GM18858 (cell line): ENCODE measurements around the gene TBC1D22A.
"Not testable (repeated sequence)": the region's sequence is repeated elsewhere in the genome, so short reads cannot be mapped to it uniquely, and the experiment has no call there.

Source experiments
- ATAC-seq: cut with Tn5 transposase; IDR thresholded peaks from one replicate; pipeline ENCODE4 v1.9.1; 2021; ENCODE audit not compliant: unreplicated experiment

The TBC1D22A gene

GRCh38 chr22:47039356-47039755 lies 276.9 kb downstream of the TBC1D22A start:
- no peak for ATAC-seq

- ATAC-seq, result no peak
Observed at GRCh38 chr22:47040486-47041270, 278.2 kb downstream of the TBC1D22A start.

DNA sequence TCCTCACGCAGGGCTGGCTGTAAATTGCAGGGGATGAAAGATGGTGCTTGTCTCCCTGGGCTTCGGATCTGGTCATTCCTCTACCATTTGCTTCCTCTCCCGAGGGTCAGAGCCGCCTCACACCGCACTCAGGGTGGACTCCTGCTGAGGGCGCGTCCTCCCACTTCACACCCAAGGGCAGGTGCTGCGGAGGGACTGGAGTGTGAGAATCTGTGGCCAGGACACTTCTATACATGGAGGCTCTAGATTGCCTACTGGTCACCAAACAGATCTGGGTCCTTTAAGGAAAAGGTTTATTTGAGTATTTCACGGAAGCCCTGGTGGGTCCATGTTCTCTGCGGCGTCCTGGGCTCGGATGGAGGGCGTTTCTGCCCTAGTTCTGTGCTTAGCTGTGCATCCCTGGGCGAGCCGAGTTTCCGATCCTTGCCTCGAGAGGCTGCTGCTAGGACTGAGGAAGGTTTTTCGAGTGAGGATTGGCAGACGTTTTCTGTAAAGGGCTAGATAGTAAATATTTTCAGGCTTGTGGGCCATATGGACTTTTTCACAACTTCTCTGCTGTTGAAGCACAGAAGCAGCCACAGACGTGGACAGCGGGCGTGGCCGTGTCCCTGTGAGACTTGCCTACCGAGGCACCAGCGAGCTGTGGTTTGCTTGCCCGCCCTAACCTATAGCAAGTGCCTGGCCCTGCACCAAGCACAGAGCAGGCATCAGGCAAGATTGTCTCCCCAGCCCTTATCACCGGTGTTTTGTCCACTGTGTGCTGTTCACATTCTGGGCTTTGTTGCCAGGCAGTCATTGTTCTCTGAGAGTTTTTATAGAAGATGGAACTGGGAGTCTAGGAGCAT lies 279.0 kb downstream of the TBC1D22A start:
- ATAC-seq, result no peak

- no peak for ATAC-seq
Observed at GRCh38 chr22:47042116-47042825, 279.8 kb downstream of the TBC1D22A start.

- no peak for ATAC-seq
Observed at GRCh38 chr22:47042861-47043496, 280.5 kb downstream of the TBC1D22A start.

DNA sequence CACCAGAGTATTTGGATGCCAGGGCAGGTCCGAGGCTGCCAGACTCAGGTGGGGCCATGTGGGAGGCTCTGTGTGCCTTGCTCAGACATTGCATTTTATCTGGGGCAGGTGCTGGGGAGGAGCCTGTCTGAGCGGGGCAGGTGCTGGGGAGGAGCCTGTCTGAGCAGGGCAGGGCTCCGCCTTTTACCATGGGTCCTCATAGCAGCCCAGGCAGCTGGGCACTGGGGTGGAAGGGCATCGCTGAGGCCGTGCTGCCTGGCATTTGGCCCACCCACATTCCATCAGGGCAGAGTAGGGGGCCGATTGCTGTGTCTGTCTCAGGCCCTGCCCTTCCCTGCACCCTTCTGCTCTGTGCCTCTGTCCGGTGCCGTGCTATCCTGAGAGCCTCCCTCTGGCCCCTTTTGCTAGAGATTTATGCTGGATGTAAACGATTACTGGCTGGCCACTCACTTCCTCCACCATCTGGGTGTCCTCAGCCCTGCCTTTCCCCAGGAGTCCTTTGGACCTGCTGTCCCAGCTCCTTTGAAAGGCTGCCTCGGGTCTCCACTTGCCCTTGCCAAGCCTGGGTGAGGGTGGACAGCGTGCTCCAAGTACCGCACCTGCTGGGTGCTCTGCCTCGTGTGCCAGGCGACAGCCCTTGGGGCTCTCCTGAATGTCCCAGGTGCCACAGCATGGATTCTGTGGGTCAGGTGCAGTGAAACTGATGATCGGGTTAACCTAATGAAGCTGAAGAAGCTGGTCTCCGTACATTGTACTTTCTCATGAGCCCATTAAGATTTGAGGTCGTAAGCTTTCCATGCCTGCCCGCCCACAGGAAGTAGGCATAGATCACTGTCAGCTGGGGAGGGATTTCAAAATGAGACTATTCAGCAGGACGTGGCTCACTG lies 281.6 kb downstream of the TBC1D22A start:
- no peak for ATAC-seq

- ATAC-seq, result no peak
Observed at GRCh38 chr22:47044722-47045535, 282.5 kb downstream of the TBC1D22A start.

DNA sequence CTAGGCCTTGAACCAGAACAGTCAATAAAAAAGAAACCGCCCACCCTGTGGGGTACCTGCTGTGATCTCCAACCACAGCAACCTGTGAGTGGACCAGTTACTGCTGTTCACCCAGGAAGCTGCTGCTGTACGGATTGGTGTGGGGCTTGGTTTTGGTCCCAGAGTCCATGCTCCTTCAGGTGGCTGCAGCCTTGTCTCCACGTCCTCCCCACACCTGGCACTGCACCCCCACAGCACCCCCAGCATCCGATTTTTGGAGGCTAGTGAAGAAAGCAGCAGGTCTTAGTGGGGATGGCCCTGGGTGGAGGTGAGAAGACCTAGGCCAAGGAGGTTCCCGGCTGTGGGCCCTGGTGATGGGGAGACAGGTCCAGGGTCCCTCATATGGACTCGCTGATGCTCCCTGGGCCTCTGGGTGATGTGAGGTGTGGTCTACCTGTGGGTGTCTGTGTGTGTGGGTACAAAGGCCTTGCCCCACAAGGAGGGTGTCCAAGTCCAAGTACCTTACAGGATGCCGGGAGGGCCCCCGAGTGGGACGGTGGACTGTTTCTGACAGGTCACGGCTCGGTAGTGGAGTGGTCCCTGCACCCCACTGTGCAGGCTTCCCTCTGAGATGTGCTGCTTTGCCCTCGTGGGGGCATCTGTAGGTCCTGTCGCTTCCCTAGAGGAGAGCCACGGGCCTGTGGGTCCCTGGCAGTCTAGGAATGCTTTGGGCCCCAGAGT lies 283.4 kb downstream of the TBC1D22A start:
- no peak for ATAC-seq

DNA sequence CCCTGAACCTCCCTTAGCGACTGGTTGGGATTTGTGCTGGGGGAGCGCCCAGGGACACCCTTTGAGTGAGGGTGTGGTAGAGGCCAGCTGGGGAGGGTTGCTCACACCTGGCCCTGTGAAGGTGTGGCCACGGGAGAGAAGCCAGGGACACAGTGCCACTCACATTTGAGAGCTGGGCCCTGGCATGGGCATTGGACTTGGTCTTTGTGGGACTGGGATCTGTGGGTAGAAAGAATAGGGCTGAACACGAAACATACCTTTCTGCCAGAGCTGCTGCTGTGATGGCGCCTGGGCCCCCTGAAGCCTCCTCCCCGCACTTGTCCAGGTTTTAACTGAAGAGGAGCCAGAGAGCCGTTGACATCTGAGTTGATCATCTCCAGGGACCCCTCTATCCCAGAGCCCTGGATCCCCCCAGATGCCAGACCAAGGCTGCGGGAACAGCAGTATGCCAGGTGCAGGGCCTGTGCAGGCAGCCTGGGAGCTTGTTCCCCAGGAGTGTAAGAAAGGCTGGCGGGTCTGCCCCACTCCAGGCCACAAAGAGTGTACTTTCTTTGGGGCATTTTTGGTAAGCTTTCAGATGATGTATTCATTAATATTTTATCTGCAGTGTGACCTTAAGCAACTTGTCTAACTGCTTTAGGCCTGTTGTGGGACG lies 284.1 kb downstream of the TBC1D22A start:
- no peak for ATAC-seq

DNA sequence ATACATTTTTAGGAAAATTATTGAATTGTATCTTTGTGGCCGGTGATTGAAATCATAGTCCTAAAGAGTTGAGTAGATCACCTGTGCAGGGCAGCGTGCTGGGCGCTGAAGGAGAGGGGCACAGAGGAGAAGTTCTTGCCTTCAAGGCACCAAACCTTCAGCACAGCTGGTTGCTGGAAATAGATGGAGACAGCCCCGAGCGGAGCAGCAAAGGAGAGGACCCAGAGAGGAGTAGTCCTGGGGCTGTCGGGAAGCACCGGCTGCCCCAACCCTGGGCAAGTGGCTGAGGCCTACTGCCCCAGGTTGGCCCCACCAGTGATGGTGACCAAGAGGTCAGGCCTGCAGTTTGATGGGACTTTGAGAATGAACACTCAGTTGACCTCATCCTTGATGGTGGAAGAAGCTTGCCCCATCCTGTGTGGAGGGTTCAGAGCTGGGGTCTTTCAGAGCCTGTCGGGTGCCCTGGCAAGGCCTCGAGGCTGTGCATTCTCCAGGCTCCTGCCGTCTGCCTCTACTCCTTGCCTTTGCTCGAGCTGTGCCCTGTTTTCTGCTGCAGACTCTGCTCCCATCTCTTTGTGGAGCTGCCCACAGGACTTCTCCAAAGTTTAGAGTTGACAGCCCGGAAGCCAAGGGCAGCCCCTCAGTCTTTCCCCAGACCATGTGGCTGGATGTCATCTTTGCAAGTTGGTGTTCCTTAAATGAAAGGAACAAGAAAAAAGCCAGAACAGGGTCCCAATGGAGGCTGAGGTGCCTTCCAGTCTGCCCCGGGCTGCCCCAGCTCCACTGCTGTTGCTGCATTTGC lies 285.1 kb downstream of the TBC1D22A start:
- no peak for ATAC-seq

DNA sequence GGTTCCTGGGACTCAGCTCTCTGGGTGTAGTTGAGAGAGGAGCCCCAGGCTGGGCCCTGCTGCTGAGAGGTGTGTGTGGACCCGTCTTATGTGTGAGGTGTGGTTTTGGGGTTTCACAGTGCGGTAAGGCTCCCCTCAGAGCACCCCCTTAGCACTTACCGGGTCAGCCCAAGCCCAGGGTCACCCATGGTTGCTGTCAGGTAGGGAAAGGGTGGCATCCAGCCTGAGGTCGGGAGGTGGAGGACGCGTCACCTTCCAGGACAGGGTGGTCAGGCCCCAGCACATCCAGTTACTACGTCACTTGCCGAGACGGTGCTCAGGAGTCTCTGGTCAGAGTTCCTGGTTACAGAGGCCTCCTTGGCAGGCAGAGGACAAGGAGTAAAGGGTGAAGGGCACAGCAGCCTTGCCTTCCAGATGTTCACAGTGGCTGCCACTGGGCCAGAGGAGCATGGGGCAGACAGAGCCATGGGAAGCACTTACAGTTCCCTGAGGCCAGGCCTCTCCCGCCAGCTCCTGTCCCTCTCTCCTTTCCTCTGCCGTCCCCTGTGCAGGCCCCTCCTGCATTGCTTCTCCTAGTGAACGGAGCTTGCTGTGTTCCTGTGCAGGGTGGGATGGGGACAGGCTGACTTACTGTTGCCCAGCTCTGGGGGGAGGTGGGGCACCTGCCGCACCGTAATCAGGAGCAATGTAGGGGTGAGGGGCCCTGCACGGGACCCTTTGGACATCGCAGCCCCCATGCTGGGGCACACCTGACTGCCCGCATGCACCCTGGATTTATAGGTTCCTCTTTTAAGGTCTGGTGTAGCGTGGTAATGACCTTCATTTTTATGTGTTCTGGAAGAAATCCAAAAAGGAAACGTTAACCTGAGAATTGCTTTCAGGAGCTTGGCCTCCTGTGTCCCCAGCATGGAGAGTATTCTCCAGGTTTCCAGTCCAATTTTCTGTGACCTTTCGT lies 285.9 kb downstream of the TBC1D22A start:
- ATAC-seq, result no peak

DNA sequence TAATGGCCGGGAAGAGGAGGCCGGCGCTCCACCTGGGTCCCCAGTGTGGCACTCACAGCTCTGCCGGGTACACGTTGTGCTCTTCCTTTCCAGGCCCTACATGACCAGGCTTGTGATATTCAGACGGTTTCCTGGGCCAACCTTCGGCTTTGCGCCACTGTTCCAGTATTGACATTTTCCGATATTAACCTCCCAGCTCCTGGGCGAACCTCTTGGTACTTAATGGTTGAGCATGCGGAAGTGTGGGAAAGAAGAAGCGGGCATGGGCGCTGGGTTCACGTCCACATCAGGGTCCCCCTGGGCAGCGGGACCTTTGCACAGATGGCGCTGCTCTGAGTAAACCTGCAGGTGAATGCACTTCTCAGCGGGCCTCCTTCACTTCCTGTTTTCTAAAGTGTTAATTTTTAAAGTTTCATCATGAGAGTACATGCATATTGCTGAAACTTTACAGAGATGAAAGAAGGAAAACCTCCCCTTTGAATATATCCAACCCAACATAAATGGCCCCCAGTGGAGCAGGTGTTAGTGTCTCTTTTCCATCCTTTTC lies 286.7 kb downstream of the TBC1D22A start:
- ATAC-seq, result no peak

DNA sequence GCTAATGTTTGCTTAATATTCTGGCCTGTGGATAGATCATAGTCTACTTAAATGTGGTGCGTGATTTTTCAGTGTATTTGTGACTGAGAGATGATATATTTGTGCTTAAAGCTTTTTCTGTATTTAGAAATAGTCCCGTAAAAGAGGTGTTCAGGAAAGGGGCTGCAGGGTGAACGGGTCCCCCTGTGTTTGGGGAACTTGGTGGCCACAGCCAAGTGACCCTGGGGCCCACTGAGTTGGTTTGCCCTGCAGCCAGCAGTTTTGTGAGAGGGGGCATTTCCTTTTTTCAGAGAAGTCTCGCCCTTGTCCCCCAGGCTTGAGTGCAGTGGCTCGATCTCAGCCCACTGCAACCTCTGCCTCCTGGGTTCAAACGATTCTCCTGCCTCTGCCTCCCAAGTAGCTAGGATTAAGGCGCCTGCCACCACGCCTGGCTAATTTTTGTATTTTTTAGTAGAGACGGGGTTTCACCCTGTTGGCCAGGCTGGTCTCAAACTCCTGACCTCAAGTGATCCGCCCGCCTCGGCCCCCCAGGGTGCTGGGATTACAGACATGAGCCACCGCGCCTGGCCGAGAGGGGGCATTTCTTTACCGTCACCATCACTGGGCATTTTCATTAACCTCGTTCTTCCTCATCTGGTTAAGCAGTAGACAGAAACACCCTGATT lies 287.4 kb downstream of the TBC1D22A start:
- not testable (repeated sequence) for ATAC-seq

DNA sequence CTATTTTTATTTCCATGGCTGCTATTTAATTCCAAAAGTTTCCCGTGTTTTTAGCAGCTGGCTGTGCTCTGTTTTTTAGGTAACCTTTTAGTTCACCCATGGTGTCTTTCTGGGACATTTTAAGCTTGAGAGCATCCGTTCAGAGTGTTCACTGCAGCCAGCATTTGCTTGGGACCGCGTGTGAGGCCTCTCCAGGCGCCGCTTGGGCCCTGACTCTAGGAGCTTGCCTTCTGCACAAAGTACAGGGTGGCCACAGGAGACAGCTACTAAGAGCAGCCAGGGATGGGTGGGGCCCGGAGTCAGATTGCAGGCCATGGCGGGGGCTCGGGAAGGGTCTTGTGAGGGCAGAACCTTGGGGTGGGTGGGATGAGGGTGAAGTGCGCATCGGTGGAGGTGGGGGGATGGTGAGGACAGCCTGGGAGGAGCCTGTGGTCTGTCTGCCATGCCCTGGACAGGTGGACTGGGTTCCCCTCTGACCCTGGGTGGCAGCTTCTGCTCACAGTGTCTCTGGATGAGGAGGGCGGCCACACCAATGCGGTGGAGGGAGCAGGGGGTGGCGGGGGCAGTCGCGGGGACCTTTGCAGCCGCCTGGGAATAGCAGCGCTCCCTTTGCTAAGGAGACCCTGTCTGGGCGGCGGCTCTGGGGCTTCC lies 288.1 kb downstream of the TBC1D22A start:
- no peak for ATAC-seq
